Panc1 (cell line): Measurements from ENCODE around the gene SAMM50. TPM values are rescaled to one million over a fixed set of nuclear protein-coding genes. Genes with fewer than 3 reads are reported as not detected.

ENCODE experiments used
- ATAC-seq: fragments of 200-7000 bp; cut with Tn5 transposase; 2 replicates; pipeline ENCODE4 v1.9.1; 2020; ENCODE audit warnings: mild to moderate bottlenecking, moderate library complexity
- BruUV-seq: library from RNA; stranded (reverse); fragments of 400-500 nt; replicated peaks from 2 replicates; lab custom pipeline; 2021; lab: Mats Ljungman, UMichigan
- CTCF ChIA-PET: fragments of 300-600 bp; sonication (Branson Sonifier 250); formaldehyde crosslinking; loops from one replicate; lab custom pipeline; 2022; ENCODE audit warnings: antibody characterized with exemption; lab: Charles Lee
- POLR2A ChIA-PET: fragments of 300-600 bp; sonication (Branson Sonifier 250); formaldehyde crosslinking; loops from one replicate; lab custom pipeline; 2022; ENCODE audit warnings: antibody characterized with exemption; lab: Charles Lee
- DNase-seq: peaks from one replicate; pipeline ENCODE4 v3.0.0-alpha.2; 2010; ENCODE audit warnings: low read depth, low spot score
- H3K27ac ChIP-seq: 2 replicates; pipeline ENCODE4 v1.5.1; 2011; ENCODE audit warnings: mild to moderate bottlenecking, low read length, inconsistent platforms
- H3K27me3 ChIP-seq: fragments of 200-500 bp; sonication (Bioruptor generic); 2 replicates; pipeline ENCODE4 v1.6.0; 2014; ENCODE audit warnings: low read length, inconsistent platforms; ENCODE audit not compliant: control insufficient read depth, insufficient read depth
- H3K36me3 ChIP-seq: fragments of 200-500 bp; sonication (Bioruptor generic); 2 replicates; pipeline ENCODE4 v1.5.1; 2014; ENCODE audit warnings: inconsistent platforms, mild to moderate bottlenecking, low read length, moderate library complexity; ENCODE audit not compliant: control insufficient read depth, insufficient read depth
- H3K4me1 ChIP-seq: 2 replicates; pipeline ENCODE4 v1.5.1; 2011; ENCODE audit warnings: inconsistent platforms, mild to moderate bottlenecking, low read length, moderate library complexity; ENCODE audit not compliant: control insufficient read depth, insufficient read depth
- H3K4me3 ChIP-seq, 2 experiments: 2 replicates each; pipeline ENCODE4 v1.5.1; 2011 to 2012; ENCODE audit warnings: low read depth in 2 of 2, low read length in 2 of 2, mild to moderate bottlenecking in 2 of 2, inconsistent platforms in 1 of 2, moderate library complexity in 1 of 2
- H3K9me3 ChIP-seq: fragments of 200-500 bp; sonication (Bioruptor generic); 2 replicates; pipeline ENCODE4 v1.5.1; 2014; ENCODE audit warnings: low read depth, mild to moderate bottlenecking, inconsistent platforms, low read length, moderate library complexity; ENCODE audit not compliant: control insufficient read depth, insufficient read depth
- CTCF ChIP-seq: fragments of 450-650 bp; IDR thresholded peaks from 2 replicates; pipeline ENCODE4 v1.5.1; 2017; ENCODE audit warnings: mild to moderate bottlenecking
- POLR2AphosphoS5 ChIP-seq: IDR thresholded peaks from 2 replicates; pipeline ENCODE4 v1.6.1; 2012; ENCODE audit warnings: mild to moderate bottlenecking, low read depth, low read length, moderate library complexity
- REST ChIP-seq, 2 experiments: IDR thresholded peaks; 2 replicates each; pipeline ENCODE4 v1.6.1; 2011 to 2012; ENCODE audit warnings: low read depth in 2 of 2, control low read depth in 1 of 2, low read length in 1 of 2, mild to moderate bottlenecking in 1 of 2, moderate library complexity in 1 of 2; ENCODE audit not compliant: insufficient read depth in 1 of 2
- SIN3A ChIP-seq: IDR thresholded peaks from 2 replicates; pipeline ENCODE4 v1.6.1; 2012; ENCODE audit warnings: low read depth, mild to moderate bottlenecking, low read length, moderate library complexity, borderline replicate concordance; ENCODE audit not compliant: insufficient read depth
- TCF7L2 ChIP-seq: IDR thresholded peaks from 2 replicates; pipeline ENCODE4 v1.6.1; 2011; ENCODE audit warnings: mild to moderate bottlenecking, low read depth, low read length, inconsistent platforms
- in situ Hi-C: cut with HindIII; loops from 2 replicates; pipeline ENCODE4 v1.10.0; 2016; ENCODE audit warnings: low sequenced_read_pairs, low pct_unique_long_range_greater_than_20kb
- intact Hi-C: fragments of 100-400 bp; cut with micrococcal nuclease; formaldehyde crosslinking; loops from one replicate; pipeline ENCODE4 v1.10.0; 2022; ENCODE audit not compliant: unreplicated experiment
- total RNA-seq: library from RNA; stranded (reverse); gene quantifications from one replicate; pipeline ENCODE4 v1.2.1, GENCODE V29; 2021; ENCODE audit not compliant: unreplicated experiment

Gene SAMM50
- total RNA-seq, 1 experiment from 2014 or later, result 40.5 TPM

GRCh38 chr22:44039566-44040171 is 84.4 kb downstream of the SAMM50 start:
- ATAC-seq, result no peak
- H3K4me3 ChIP-seq, result no peak overlapping the region
- CTCF ChIA-PET, result no interaction called here
- H3K9me3 ChIP-seq, result no peaks in the 10 kb centered on the region
- no peak for TF ChIP-seq SIN3A
- no peak for TF ChIP-seq CTCF
- TF ChIP-seq POLR2AphosphoS5, result no peak
- TF ChIP-seq TCF7L2, result no peak
- no peak for TF ChIP-seq REST (IDR thresholded peaks at IDR 0.05; ENCODE audit: insufficient read depth in 1 of 2, low read depth in 2 of 2, low read length in 1 of 2)
- peaks cover 8% of the 10 kb centered on the region; the same call in 1 of the 2 replicates for H3K4me1 ChIP-seq
- no peak for DNase-seq
- POLR2A ChIA-PET, result interaction anchor here (0.6 kb wide), 1 partner anchor 13 kb away, joined by 3 read pairs; no protein-coding TSS in a partner anchor
- H3K27me3 ChIP-seq, result no peaks in the 10 kb centered on the region
- no TSS peak for BruUV-seq
- H3K27ac ChIP-seq, result no peak overlapping the region
- in situ Hi-C loops, result no loop called here
- intact Hi-C loops, result no loop called here
- H3K36me3 ChIP-seq, result no peaks in the 10 kb centered on the region

- in situ Hi-C loops, result no loop called here
- no peaks in the 10 kb centered on the region for H3K9me3 ChIP-seq
- ATAC-seq, result no peak
- no peak for DNase-seq
- CTCF ChIA-PET, result no interaction called here
- BruUV-seq, result no TSS peak
- no peaks in the 10 kb centered on the region for H3K27me3 ChIP-seq
- no peak for TF ChIP-seq POLR2AphosphoS5
- no peaks in the 10 kb centered on the region for H3K36me3 ChIP-seq
- intact Hi-C loops, result no loop called here
- peaks cover 4% of the 10 kb centered on the region; the same call in 1 of the 2 replicates for H3K4me1 ChIP-seq
- H3K4me3 ChIP-seq, result no peak overlapping the region
- no peak overlapping the region for H3K27ac ChIP-seq
- POLR2A ChIA-PET, result no interaction called here
Measured at GRCh38 chr22:44042249-44043218, 87.3 kb downstream of the SAMM50 start.
